ENCODE measurements around the gene CD24.

DNA sequence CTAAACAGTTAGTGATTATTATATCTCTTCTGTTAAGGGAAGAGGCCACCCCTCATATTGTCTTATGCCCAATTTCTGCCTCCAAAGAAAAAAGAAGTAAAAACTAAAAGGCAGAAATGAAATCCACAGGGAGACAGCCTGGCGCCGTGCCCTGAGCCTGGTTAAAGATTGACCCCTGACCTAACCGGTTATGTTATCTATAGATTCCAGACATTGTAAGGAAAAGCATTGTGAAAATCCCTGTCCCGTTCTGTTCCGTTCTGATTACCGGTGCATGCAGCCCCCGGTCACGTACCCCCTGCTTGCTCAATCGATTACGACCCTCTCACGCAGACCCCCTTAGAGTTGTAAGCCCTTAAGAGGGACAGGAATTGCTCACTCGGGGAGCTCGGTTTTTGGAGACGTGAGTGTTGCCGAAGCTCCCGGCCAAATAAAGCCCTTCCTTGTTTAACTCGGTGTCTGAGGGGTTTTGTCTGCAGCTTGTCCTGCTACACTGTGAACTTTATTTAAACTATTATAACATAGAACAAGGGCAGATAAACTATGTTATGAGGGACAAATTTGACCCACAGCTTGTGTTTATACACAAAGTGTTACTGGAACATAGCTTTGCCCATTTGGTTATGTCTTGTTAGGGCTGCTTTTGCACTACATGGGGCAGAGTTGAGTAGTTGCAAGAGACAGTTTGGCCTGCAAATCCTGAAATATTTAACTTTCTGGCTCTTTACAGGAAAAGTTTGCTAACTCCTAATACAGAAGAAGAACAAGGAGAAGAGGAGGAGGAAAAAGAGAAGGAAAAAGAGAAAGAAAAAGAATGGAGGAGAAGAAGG, 49.6 kb downstream of the CD24 start:
- TF ChIP-seq CTCF (conservative IDR thresholded peaks at IDR 0.05; ENCODE audit: low read length) (no peak), EZH2phosphoT487 (IDR thresholded peaks at IDR 0.05; ENCODE audit: borderline replicate concordance, low read depth, low read length) (no peak)

All from OCI-LY7 (cell line).